Progenitor cell of endocrine pancreas (in vitro differentiated cells): Measurements from ENCODE around the gene IDH3A. TPM values are rescaled to one million over a fixed set of nuclear protein-coding genes. Genes with fewer than 3 reads are reported as not detected.

ENCODE experiments used
- DNase-seq: peaks from one replicate; pipeline ENCODE4 v3.0.0; 2021; ENCODE audit warnings: low spot score; ENCODE audit not compliant: unreplicated experiment
- H3K27ac Mint-ChIP-seq: 2 replicates; pipeline ENCODE4 v1.8.0; 2021; ENCODE audit warnings: mild to moderate bottlenecking, moderate library complexity, mixed read lengths
- H3K27me3 Mint-ChIP-seq: 2 replicates; pipeline ENCODE4 v1.8.0; 2021; ENCODE audit warnings: mixed read lengths
- H3K36me3 Mint-ChIP-seq: 2 replicates; pipeline ENCODE4 v1.8.0; 2022; ENCODE audit warnings: mixed read lengths; ENCODE audit not compliant: insufficient read depth
- H3K4me1 Mint-ChIP-seq: 2 replicates; pipeline ENCODE4 v1.8.0; 2021; ENCODE audit warnings: low read depth, mixed read lengths
- H3K4me3 Mint-ChIP-seq: 2 replicates; pipeline ENCODE4 v1.8.0; 2021; ENCODE audit warnings: low read depth, mild to moderate bottlenecking, moderate library complexity, mixed read lengths
- H3K9me3 Mint-ChIP-seq: 2 replicates; pipeline ENCODE4 v1.8.0; 2021; ENCODE audit warnings: low read depth, mixed read lengths
- total RNA-seq: library from RNA; stranded (reverse); gene quantifications from 2 replicates; pipeline ENCODE4 v1.2.1, GENCODE V29; 2021
- TF ChIP-seq, protein P1 (sequence below): fragments of 200-600 bp; sonication (generic); IDR thresholded peaks from one replicate; pipeline ENCODE4 v1.5.0; 2021; ENCODE audit warnings: antibody characterized with exemption, mild to moderate bottlenecking; ENCODE audit not compliant: unreplicated experiment

IDH3A gene
- total RNA-seq, 1 donor from 2014 or later = 35.4 TPM

- Mint-ChIP-seq H3K27ac (peak overlapping the region; percentile 64), H3K36me3 (no peaks in the 10 kb centered on the region), H3K27me3 (peaks cover 20% of the 10 kb centered on the region), H3K4me1 (peaks cover 18% of the 10 kb centered on the region), H3K4me3 (no peak overlapping the region), H3K9me3 (no peaks in the 10 kb centered on the region)
- TF ChIP-seq, protein P1, sequence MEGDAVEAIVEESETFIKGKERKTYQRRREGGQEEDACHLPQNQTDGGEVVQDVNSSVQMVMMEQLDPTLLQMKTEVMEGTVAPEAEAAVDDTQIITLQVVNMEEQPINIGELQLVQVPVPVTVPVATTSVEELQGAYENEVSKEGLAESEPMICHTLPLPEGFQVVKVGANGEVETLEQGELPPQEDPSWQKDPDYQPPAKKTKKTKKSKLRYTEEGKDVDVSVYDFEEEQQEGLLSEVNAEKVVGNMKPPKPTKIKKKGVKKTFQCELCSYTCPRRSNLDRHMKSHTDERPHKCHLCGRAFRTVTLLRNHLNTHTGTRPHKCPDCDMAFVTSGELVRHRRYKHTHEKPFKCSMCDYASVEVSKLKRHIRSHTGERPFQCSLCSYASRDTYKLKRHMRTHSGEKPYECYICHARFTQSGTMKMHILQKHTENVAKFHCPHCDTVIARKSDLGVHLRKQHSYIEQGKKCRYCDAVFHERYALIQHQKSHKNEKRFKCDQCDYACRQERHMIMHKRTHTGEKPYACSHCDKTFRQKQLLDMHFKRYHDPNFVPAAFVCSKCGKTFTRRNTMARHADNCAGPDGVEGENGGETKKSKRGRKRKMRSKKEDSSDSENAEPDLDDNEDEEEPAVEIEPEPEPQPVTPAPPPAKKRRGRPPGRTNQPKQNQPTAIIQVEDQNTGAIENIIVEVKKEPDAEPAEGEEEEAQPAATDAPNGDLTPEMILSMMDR = no peak
- DNase-seq = no peak
These were observed 56.2 kb downstream of the IDH3A start for GRCh38 chr15:78205337-78205736.

DNA sequence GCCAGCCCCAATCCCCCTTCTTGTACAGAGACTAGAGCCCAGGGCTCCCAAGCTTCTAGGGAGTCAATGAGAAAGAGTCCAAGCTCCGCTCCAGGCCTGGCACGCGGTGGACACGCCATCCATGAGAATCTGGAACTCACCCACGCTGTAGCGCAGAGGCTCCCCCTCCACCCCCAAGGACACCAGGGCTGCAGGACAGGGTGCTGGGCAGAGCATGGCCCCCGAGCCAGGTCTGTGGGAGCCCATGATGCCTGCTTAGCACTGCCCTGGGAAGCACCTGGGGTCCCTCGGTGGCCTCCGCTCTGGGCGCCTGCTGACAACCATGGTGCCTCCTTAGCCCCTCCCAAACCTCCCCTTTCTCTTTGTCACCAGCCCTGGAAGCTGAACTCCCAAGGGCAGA, 56.7 kb downstream of the IDH3A start:
- Mint-ChIP-seq H3K4me1 (peaks cover 18% of the 10 kb centered on the region), H3K27ac (peak overlapping the region; percentile 33), H3K9me3 (no peaks in the 10 kb centered on the region), H3K36me3 (no peaks in the 10 kb centered on the region), H3K27me3 (peaks cover 16% of the 10 kb centered on the region), H3K4me3 (no peak overlapping the region)
- DNase-seq = no peak
- TF ChIP-seq, protein P1 = no peak

- H3K27me3 Mint-ChIP-seq = peaks cover 14% of the 10 kb centered on the region
- no peak overlapping the region for H3K27ac Mint-ChIP-seq
- H3K9me3 Mint-ChIP-seq = no peaks in the 10 kb centered on the region
- H3K36me3 Mint-ChIP-seq = no peaks in the 10 kb centered on the region
- TF ChIP-seq, protein P1 = no peak
- peaks cover 22% of the 10 kb centered on the region for H3K4me1 Mint-ChIP-seq
- DNase-seq = no peak
- H3K4me3 Mint-ChIP-seq = no peak overlapping the region
These were observed 57.4 kb downstream of the IDH3A start for GRCh38 chr15:78206326-78207109.

GRCh38 chr15:78207110-78207458, 57.9 kb downstream of the IDH3A start:
- Mint-ChIP-seq H3K4me3 (no peak overlapping the region), H3K9me3 (no peaks in the 10 kb centered on the region), H3K27ac (peak overlapping the region; percentile 64), H3K4me1 (peaks cover 22% of the 10 kb centered on the region), H3K36me3 (no peaks in the 10 kb centered on the region), H3K27me3 (peaks cover 10% of the 10 kb centered on the region)
- TF ChIP-seq, protein P1 = no peak
- no peak for DNase-seq

DNA sequence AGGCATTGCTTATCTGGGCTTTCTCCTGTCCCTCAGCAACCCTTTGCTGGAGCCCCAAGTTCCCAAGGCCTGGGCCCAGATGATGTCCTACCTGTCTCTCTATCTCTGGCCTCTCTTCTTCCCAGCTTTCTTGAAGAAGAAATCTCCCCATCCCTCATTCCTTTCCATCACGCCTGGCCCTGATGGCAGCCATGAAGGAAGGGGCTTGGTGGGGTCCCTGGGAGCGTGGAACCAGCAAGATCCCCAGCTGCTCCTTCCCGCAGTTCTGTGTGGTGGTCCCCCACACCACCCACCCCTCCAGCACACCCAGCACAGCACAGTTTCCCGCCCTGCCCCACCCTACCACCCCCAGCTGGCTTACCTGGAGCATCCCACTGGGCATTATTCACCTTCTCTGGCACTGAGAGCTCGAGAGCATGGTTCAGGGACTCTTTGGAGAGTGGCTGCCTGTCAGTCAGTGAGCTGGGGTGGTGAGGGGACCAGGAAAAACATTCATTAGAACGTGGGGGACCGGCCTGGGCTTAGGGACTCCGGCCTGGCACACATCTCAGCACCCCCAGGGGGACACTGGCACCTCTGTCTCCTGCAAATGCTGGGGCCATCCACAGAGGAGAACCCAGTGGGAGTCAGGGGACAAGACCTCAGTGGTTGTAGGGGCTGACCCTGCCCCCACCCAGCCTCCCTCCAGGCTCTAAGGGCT, 58.6 kb downstream of the IDH3A start:
- Mint-ChIP-seq H3K36me3 (no peaks in the 10 kb centered on the region), H3K4me3 (no peak overlapping the region), H3K4me1 (peaks cover 22% of the 10 kb centered on the region), H3K9me3 (no peaks in the 10 kb centered on the region), H3K27ac (peak overlapping the region; percentile 73), H3K27me3 (peaks cover 7% of the 10 kb centered on the region)
- TF ChIP-seq, protein P1 = no peak
- no peak for DNase-seq
